AG10803 (cell line): Measurements from ENCODE around the gene PKHD1.
A peak's percentile ranks its signal among the peaks of the same experiment; 100 is the strongest.

ENCODE experiments used
- DNase-seq: peaks from one replicate; pipeline ENCODE4 v3.0.0; 2010; ENCODE audit warnings: low read depth
- H3K4me3 ChIP-seq: 2 replicates; pipeline ENCODE4 v1.5.1; 2011; ENCODE audit warnings: mild to moderate bottlenecking, low read length, control low read depth
- CTCF ChIP-seq: conservative IDR thresholded peaks from 2 replicates; pipeline ENCODE4 v1.5.1; 2011; ENCODE audit warnings: mild to moderate bottlenecking, low read length, control low read depth, inconsistent platforms

Gene PKHD1

GRCh38 chr6:51968265-51968664 lies 119.1 kb downstream of the PKHD1 start:
- DNase-seq = no peak
- no peak overlapping the region for H3K4me3 ChIP-seq
- no peak for TF ChIP-seq CTCF

- no peak for DNase-seq
- no peak for TF ChIP-seq CTCF
- H3K4me3 ChIP-seq = no peak overlapping the region
These were observed 122.1 kb downstream of the PKHD1 start for GRCh38 chr6:51965222-51965801.

- TF ChIP-seq CTCF = no peak
- DNase-seq = no peak
- no peak overlapping the region for H3K4me3 ChIP-seq
These were observed 123.4 kb downstream of the PKHD1 start for GRCh38 chr6:51963980-51964379.

- no peak for TF ChIP-seq CTCF
- H3K4me3 ChIP-seq = no peak overlapping the region
- no peak for DNase-seq
These were observed 125.1 kb downstream of the PKHD1 start for GRCh38 chr6:51962354-51962753.

GRCh38 chr6:51960419-51960818 lies 127.0 kb downstream of the PKHD1 start:
- TF ChIP-seq CTCF = no peak
- no peak overlapping the region for H3K4me3 ChIP-seq

GRCh38 chr6:51959744-51960383 lies 127.5 kb downstream of the PKHD1 start:
- DNase-seq = peak; percentile 59
- no peak overlapping the region for H3K4me3 ChIP-seq
- peak; percentile 88 for TF ChIP-seq CTCF

More at GRCh38 chr6:51960419-51960818, 127.0 kb downstream of the PKHD1 start:
- DNase-seq = no peak

- no peak for DNase-seq
- no peak for TF ChIP-seq CTCF
- H3K4me3 ChIP-seq = no peak overlapping the region
These were observed 132.7 kb downstream of the PKHD1 start for GRCh38 chr6:51954681-51955080.
